Measurements from ENCODE around the gene GPALPP1. TPM values are rescaled to one million over a fixed set of nuclear protein-coding genes. Genes with fewer than 3 reads are reported as not detected.
A peak's percentile ranks its signal among the peaks of the same experiment; 100 is the strongest.

The GPALPP1 gene
- total RNA-seq, 3 donors from 2014 or later: 19.2 to 23.5 (median 20.2) TPM

DNA sequence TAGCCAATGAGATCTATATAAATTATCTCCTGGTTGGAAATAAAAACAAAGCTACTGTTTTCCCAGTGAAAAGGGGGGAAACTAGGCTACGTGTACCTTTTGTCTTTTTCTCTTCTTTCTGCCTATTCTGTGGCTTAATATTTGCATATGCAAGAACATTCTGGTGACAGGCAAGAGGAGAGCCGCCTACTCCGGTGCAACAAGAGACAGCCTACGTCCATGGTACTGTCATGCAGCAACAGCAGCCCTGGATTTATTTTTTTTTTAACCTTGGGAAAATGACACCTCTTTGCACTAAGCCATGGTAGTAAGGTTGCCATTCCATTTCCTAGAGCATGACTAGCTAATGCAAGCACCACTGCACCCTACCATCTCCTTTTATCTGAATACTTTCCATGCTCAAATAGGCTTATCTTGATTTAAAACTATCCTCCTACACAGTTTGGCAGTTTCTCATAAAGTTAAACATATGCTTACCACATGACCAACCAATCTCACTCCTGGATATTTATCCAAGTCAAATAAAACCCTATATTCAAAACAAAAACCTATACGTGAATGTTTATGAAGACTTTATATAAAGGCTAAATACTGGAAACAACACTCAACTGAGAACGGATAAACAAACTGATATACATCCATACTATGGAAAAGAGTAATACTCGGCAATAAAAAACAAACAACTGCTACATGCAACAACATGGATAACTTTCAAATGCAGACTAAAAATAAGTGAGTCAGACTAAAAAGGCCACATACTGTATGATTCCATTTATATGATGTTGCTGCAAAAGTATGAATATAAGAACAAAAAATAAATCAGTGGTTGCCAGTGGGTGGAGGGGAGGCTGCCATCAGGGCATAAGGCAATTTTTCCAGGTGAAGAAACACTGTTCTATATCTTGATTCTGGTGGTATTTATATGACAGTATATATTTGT is 17.4 kb upstream of the GPALPP1 start:
- no peaks in the 10 kb centered on the region for H3K9me3 ChIP-seq
- TF ChIP-seq CTCF (IDR thresholded peaks at IDR 0.05): no peak
- ATAC-seq (peak; percentile 21), DNase-seq (no peak)
- no peak overlapping the region for H3K4me3 ChIP-seq
- intact Hi-C loops (cut with DNase I, micrococcal nuclease): loop anchor here (5.0 kb wide), 1 partner anchor 490 kb away; no protein-coding TSS in a partner anchor
- H3K36me3 ChIP-seq (ENCODE audit: low read depth): no peaks in the 10 kb centered on the region
- peaks cover 7% of the 10 kb centered on the region for H3K4me1 ChIP-seq (ENCODE audit: low read depth)

GRCh38 chr13:44972956-44973581 is 16.3 kb upstream of the GPALPP1 start:
- Histone ChIP-seq H3K9me3 (no peaks in the 10 kb centered on the region), H3K4me3 (no peak overlapping the region), H3K36me3 (ENCODE audit: low read depth) (no peaks in the 10 kb centered on the region), H3K4me1 (ENCODE audit: low read depth) (peaks cover 4% of the 10 kb centered on the region)
- ATAC-seq: no peak
- intact Hi-C loops (cut with DNase I, micrococcal nuclease): loop anchor here (5.0 kb wide), 1 partner anchor 491 kb away; no protein-coding TSS in a partner anchor
- TF ChIP-seq CTCF (IDR thresholded peaks at IDR 0.05): no peak
- DNase-seq: no peak

GRCh38 chr13:44974056-44974793 is 15.1 kb upstream of the GPALPP1 start:
- Histone ChIP-seq H3K4me1 (ENCODE audit: low read depth) (no peaks in the 10 kb centered on the region), H3K4me3 (no peak overlapping the region), H3K9me3 (no peaks in the 10 kb centered on the region), H3K36me3 (ENCODE audit: low read depth) (no peaks in the 10 kb centered on the region)
- DNase-seq (peak in 1 of 3 donors; percentile 38), ATAC-seq (no peak)
- intact Hi-C loops (cut with DNase I, micrococcal nuclease): loop anchor here (5.0 kb wide), 1 partner anchor 492 kb away; no protein-coding TSS in a partner anchor
- no peak for TF ChIP-seq CTCF (IDR thresholded peaks at IDR 0.05)

DNA sequence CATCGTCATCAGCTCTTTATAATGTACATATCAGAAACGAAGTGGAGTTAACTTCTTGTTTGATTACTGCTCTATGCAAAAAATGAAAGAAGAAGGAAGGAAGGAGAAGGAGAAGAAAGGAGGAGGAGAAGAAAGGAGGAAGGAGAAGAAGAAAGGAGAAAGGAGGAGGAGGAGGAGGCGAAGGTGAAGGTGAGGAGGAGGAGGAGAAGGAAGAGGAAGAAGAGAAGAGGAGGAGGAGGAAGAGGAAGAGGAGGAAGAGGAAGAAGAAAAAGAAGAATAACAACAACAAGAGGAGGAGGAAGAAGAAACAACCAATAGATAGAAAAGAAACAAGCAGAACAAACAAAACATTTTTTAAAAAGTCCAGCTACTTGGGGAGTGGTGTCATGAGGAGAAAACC is 13.1 kb upstream of the GPALPP1 start:
- Histone ChIP-seq H3K4me1 (ENCODE audit: low read depth) (no peaks in the 10 kb centered on the region), H3K36me3 (ENCODE audit: low read depth) (peaks cover 4% of the 10 kb centered on the region), H3K4me3 (no peak overlapping the region), H3K9me3 (no peaks in the 10 kb centered on the region)
- no peak for DNase-seq
- ATAC-seq: no peak
- intact Hi-C loops (cut with DNase I, micrococcal nuclease): no loop called here
- no peak for TF ChIP-seq CTCF (IDR thresholded peaks at IDR 0.05)

DNA sequence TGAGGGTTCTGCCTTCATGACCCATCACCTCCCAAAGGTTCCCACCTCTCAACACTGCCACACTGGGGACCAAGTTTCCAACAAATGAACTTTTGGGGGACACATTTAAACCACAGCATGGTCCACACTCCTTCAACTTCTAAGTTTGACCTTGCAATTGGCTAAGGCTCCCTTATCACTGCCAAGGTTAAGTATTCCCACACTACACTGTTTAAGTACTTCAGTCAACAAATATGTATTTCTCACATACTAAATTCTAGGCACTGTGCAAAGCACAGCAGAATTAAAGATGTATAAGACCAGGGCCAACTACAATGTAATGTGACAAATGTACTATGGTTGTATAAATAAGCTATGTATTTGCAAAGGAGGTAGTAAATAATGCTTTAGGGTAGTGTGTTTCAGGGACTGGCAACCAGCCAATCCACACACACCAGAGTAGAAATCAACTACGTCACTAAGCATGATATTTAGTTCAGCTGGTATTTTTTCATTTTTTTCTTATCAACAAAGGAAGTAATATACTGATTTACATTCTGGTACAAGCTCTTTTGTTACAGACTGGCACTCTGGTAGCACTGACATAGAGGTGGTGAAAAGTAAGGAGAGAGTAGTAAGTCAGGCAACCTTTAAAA is 12.3 kb upstream of the GPALPP1 start:
- DNase-seq (no peak), ATAC-seq (no peak)
- H3K4me3 ChIP-seq: no peak overlapping the region
- H3K36me3 ChIP-seq (ENCODE audit: low read depth): peaks cover 4% of the 10 kb centered on the region
- no peak for TF ChIP-seq CTCF (IDR thresholded peaks at IDR 0.05)
- H3K4me1 ChIP-seq (ENCODE audit: low read depth): no peaks in the 10 kb centered on the region
- H3K9me3 ChIP-seq: no peaks in the 10 kb centered on the region
- intact Hi-C loops (cut with DNase I, micrococcal nuclease): no loop called here
